Gastrocnemius medialis (tissue), 4 donors: ENCODE data around the gene PLN.

ENCODE experiments used
- CTCF ChIP-seq, 5 experiments: fragments of 450-650 bp in 3 of 5; fragments of 200-600 bp in 2 of 5; sonication (generic) in 2 of 5; IDR thresholded peaks in 4 of 5; conservative IDR thresholded peaks in 1 of 5; 1 replicate in 4 of 5; 2 replicates in 1 of 5; pipeline ENCODE4 v1.5.1; 2016 to 2019; ENCODE audit warnings: antibody characterized with exemption in 5 of 5, mild to moderate bottlenecking in 3 of 5, moderate library complexity in 3 of 5
- POLR2A ChIP-seq, 2 donors: fragments of 450-650 bp; IDR thresholded peaks; one replicate each; pipeline ENCODE4 v1.6.1; 2017; ENCODE audit warnings: antibody characterized with exemption in 2 of 2, mild to moderate bottlenecking in 2 of 2, moderate library complexity in 2 of 2

GRCh38 chr6:118584911-118585310 lies 36.8 kb downstream of the PLN start:
- TF ChIP-seq CTCF (IDR thresholded peaks at IDR 0.05 in 4 of 5, conservative IDR thresholded peaks at IDR 0.05 in 1 of 5) (no peak), POLR2A (IDR thresholded peaks at IDR 0.05) (no peak)
